Osteoblast (primary cell): ENCODE measurements around the gene ARHGAP27. TPM values are rescaled to one million over a fixed set of nuclear protein-coding genes. Genes with fewer than 3 reads are reported as not detected.

Experiments
- DNase-seq: peaks from one replicate; pipeline ENCODE4 v3.0.0; 2011; ENCODE audit warnings: low spot score, mixed read lengths; ENCODE audit not compliant: insufficient read length; ENCODE audit errors: missing footprints
- H2AFZ ChIP-seq: 2 replicates; pipeline ENCODE4 v1.6.0; 2011; ENCODE audit warnings: mild to moderate bottlenecking, low read length
- H3K27ac ChIP-seq: 2 replicates; pipeline ENCODE4 v1.5.1; 2011; ENCODE audit warnings: mild to moderate bottlenecking, low read depth, low read length, moderate library complexity
- H3K27me3 ChIP-seq: 2 replicates; pipeline ENCODE4 v1.6.0; 2012; ENCODE audit warnings: mild to moderate bottlenecking, control low read depth, inconsistent platforms, low read length, moderate library complexity; ENCODE audit not compliant: insufficient read depth
- H3K36me3 ChIP-seq: 2 replicates; pipeline ENCODE4 v1.5.1; 2011; ENCODE audit warnings: mild to moderate bottlenecking, low read length, control low read depth, moderate library complexity; ENCODE audit not compliant: insufficient read depth
- H3K4me1 ChIP-seq: 2 replicates; pipeline ENCODE4 v1.5.1; 2011; ENCODE audit warnings: mild to moderate bottlenecking, low read length, control low read depth, moderate library complexity; ENCODE audit not compliant: insufficient read depth
- H3K4me2 ChIP-seq: 2 replicates; pipeline ENCODE4 v1.6.0; 2011; ENCODE audit warnings: mild to moderate bottlenecking, low read length; ENCODE audit not compliant: insufficient read depth
- H3K4me3 ChIP-seq: fragments of 200-600 bp; sonication (generic); 3 replicates; pipeline ENCODE4 v1.5.1; 2012; ENCODE audit warnings: mild to moderate bottlenecking, low read length, inconsistent platforms; ENCODE audit not compliant: insufficient read depth
- H3K79me2 ChIP-seq: 2 replicates; pipeline ENCODE4 v1.6.0; 2012; ENCODE audit warnings: mild to moderate bottlenecking, low read length, control low read depth, inconsistent platforms; ENCODE audit not compliant: insufficient read depth
- H3K9me3 ChIP-seq: 2 replicates; pipeline ENCODE4 v1.5.1; 2011; ENCODE audit warnings: low read depth, low read length, control low read depth
- H4K20me1 ChIP-seq: 2 replicates; pipeline ENCODE4 v1.6.0; 2012; ENCODE audit warnings: mild to moderate bottlenecking, low read length, control low read depth; ENCODE audit not compliant: insufficient read depth
- CTCF ChIP-seq: IDR thresholded peaks from 2 replicates; pipeline ENCODE4 v1.5.1; 2011; ENCODE audit warnings: mild to moderate bottlenecking, low read depth, low read length, moderate library complexity; ENCODE audit errors: extremely low read depth
- total RNA-seq: library from RNA; depleted of rRNA; stranded (reverse); fragments of >200 nt; gene quantifications from 2 replicates; pipeline ENCODE4 v1.2.3, GENCODE V29; 2012

The ARHGAP27 gene
- total RNA-seq, 1 donor, result 2.9 TPM

GRCh38 chr17:45389354-45389753 lies 43.3 kb downstream of the ARHGAP27 start:
- TF ChIP-seq CTCF, result no peak
- H3K4me2 ChIP-seq, result no peak overlapping the region
- no peaks in the 10 kb centered on the region for H3K36me3 ChIP-seq
- H3K27me3 ChIP-seq, result peaks cover 7% of the 10 kb centered on the region
- DNase-seq, result no peak
- H3K79me2 ChIP-seq, result no peaks in the 10 kb centered on the region
- H3K27ac ChIP-seq, result no peak overlapping the region
- H3K4me3 ChIP-seq, result no peak overlapping the region
- peaks cover 12% of the 10 kb centered on the region for H3K4me1 ChIP-seq
- no peak overlapping the region for H2AFZ ChIP-seq
- no peaks in the 10 kb centered on the region for H3K9me3 ChIP-seq
- no peaks in the 10 kb centered on the region for H4K20me1 ChIP-seq

- Histone ChIP-seq H3K4me3 (no peak overlapping the region), H2AFZ (no peak overlapping the region), H3K27ac (no peak overlapping the region), H3K4me1 (peaks cover 17% of the 10 kb centered on the region), H3K27me3 (peaks cover 7% of the 10 kb centered on the region), H3K4me2 (no peak overlapping the region), H3K79me2 (no peaks in the 10 kb centered on the region), H4K20me1 (no peaks in the 10 kb centered on the region), H3K36me3 (no peaks in the 10 kb centered on the region), H3K9me3 (no peaks in the 10 kb centered on the region)
- peak; percentile 94 for DNase-seq
- no peak for TF ChIP-seq CTCF
Observed at GRCh38 chr17:45388604-45389325, 43.9 kb downstream of the ARHGAP27 start.

GRCh38 chr17:45387739-45388138 lies 44.9 kb downstream of the ARHGAP27 start:
- no peak overlapping the region for H3K4me3 ChIP-seq
- no peaks in the 10 kb centered on the region for H3K36me3 ChIP-seq
- H3K4me2 ChIP-seq, result no peak overlapping the region
- no peak for DNase-seq
- TF ChIP-seq CTCF, result no peak
- no peak overlapping the region for H2AFZ ChIP-seq
- peaks cover 17% of the 10 kb centered on the region for H3K4me1 ChIP-seq
- no peaks in the 10 kb centered on the region for H3K79me2 ChIP-seq
- H3K27ac ChIP-seq, result no peak overlapping the region
- no peaks in the 10 kb centered on the region for H4K20me1 ChIP-seq
- peaks cover 6% of the 10 kb centered on the region for H3K27me3 ChIP-seq
- H3K9me3 ChIP-seq, result no peaks in the 10 kb centered on the region

- DNase-seq, result no peak
- H3K4me3 ChIP-seq, result no peak overlapping the region
- no peaks in the 10 kb centered on the region for H3K79me2 ChIP-seq
- H3K36me3 ChIP-seq, result no peaks in the 10 kb centered on the region
- peaks cover 4% of the 10 kb centered on the region for H3K27me3 ChIP-seq
- H3K4me1 ChIP-seq, result peaks cover 23% of the 10 kb centered on the region
- H2AFZ ChIP-seq, result no peak overlapping the region
- no peak for TF ChIP-seq CTCF
- no peak overlapping the region for H3K4me2 ChIP-seq
- no peaks in the 10 kb centered on the region for H3K9me3 ChIP-seq
- no peak overlapping the region for H3K27ac ChIP-seq
- no peaks in the 10 kb centered on the region for H4K20me1 ChIP-seq
Observed at GRCh38 chr17:45386178-45386577, 46.5 kb downstream of the ARHGAP27 start.
